Measurements from ENCODE around the gene RPL29. TPM values are rescaled to one million over a fixed set of nuclear protein-coding genes. Genes with fewer than 3 reads are reported as not detected.

Gene RPL29
- total and polyA plus RNA-seq, 2 of the 13 experiments (the other 11 are each of a cell fraction or from before 2014, with no cell fraction given) = 1,348 to 2,263 TPM

DNA sequence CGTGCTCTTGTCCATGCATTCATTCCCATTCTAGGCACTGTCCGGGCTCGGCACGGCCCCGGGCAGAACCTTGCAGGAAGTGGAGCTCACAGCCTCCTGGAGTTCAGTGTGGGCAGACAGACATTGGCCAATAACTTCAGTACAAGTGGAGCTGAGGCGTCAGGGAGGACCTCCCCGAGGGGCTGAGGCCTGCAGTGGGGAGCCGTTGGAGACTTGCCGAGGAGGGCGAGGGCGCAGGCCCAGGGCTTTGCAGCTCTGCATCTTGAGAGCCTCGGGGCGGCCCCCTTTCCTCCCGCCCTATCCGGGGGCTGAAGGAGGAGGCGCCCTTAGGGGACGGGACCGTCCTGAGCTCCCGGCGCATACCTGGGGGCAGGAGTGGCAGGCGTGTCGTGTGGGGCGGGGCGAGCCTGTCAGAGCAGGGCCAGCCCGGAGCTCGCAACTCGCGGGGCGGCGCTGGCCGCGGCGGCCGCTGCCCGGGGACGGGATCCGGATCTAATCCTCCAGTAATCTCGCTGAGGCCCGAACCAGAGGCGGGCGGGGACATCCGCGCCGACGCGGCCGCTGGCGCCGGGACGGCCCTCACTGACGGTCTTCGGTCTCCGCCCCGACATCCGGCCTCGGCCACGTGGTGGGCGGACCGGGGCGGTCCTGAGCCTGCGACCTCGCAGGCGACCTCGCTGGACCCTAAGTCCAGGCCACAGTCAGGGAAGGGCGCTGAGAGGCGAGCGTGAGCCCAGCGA lies 12.7 kb downstream of the RPL29 start, which contains the start of gene ACY1 (continued):
- TF ChIP-seq BHLHE40 (IDR thresholded peaks at IDR 0.05; ENCODE audit: low read length) (peak; percentile 39; the same call in 1 of the 2 replicates), ZKSCAN8 (CRISPR knock-in tag; IDR thresholded peaks at IDR 0.05; ENCODE audit: borderline replicate concordance) (peak; percentile 79; the same call in 1 of the 2 replicates), NR2F6 (IDR thresholded peaks at IDR 0.05) (peak; percentile 78), NR2F6 (CRISPR knock-in tag; IDR thresholded peaks at IDR 0.05) (peak; percentile 97), ZFX (CRISPR knock-in tag; IDR thresholded peaks at IDR 0.05; ENCODE audit: low read depth) (peak; percentile 90), ZNF136 (CRISPR knock-in tag; IDR thresholded peaks at IDR 0.05; ENCODE audit: low read depth) (no peak; the same call in none of the 2 replicates), ZNF703 (CRISPR knock-in tag; IDR thresholded peaks at IDR 0.05; ENCODE audit: borderline replicate concordance) (peak; percentile 16; the same call in 1 of the 2 replicates), CHD2 (IDR thresholded peaks at IDR 0.05; ENCODE audit: low read depth, low read length) (peak; percentile 53), ZNF101 (CRISPR knock-in tag; IDR thresholded peaks at IDR 0.05; ENCODE audit: borderline replicate concordance, low read depth) (peak; percentile 94), NFATC3 (CRISPR knock-in tag; IDR thresholded peaks at IDR 0.05) (no peak), FOXA3 (CRISPR knock-in tag; IDR thresholded peaks at IDR 0.05) (peak; percentile 78), EHMT2 (IDR thresholded peaks at IDR 0.05; ENCODE audit: borderline replicate concordance, low read depth, low read length) (no peak), HMG20B (CRISPR knock-in tag; conservative IDR thresholded peaks at IDR 0.05) (no peak), ELF1 (CRISPR knock-in tag; IDR thresholded peaks at IDR 0.05) (peak; percentile 13; the same call in 1 of the 2 replicates), MTA1 (CRISPR knock-in tag; IDR thresholded peaks at IDR 0.05; ENCODE audit: borderline replicate concordance) (peak; percentile 82; the same call in 1 of the 2 replicates), KLF16 (CRISPR knock-in tag; IDR thresholded peaks at IDR 0.05) (peak in 1 of 2 experiments; percentile 76; a peak in 2 of 4 replicates), MED8 (CRISPR knock-in tag; IDR thresholded peaks at IDR 0.05; ENCODE audit: insufficient replicate concordance) (peak; percentile 36), ZNF501 (CRISPR knock-in tag; IDR thresholded peaks at IDR 0.05) (peak; percentile 93), ZBTB3 (CRISPR knock-in tag; IDR thresholded peaks at IDR 0.05; ENCODE audit: borderline replicate concordance, low read depth) (peak; percentile 94), ZNF558 (CRISPR knock-in tag; IDR thresholded peaks at IDR 0.05; ENCODE audit: borderline replicate concordance) (no peak), U2AF2 (IDR thresholded peaks at IDR 0.05; ENCODE audit: low read depth, low read length) (no peak), NRL (CRISPR knock-in tag; IDR thresholded peaks at IDR 0.05; ENCODE audit: borderline replicate concordance) (no peak; the same call in 1 of the 2 replicates), ZNF879 (CRISPR knock-in tag; IDR thresholded peaks at IDR 0.05) (no peak), ZNF749 (CRISPR knock-in tag; IDR thresholded peaks at IDR 0.05; ENCODE audit: borderline replicate concordance) (peak; percentile 96), MTA3 (CRISPR knock-in tag; IDR thresholded peaks at IDR 0.05) (no peak), NKX3-1 (CRISPR knock-in tag; IDR thresholded peaks at IDR 0.05) (peak; percentile 54; the same call in 1 of the 2 replicates), HOXD1 (CRISPR knock-in tag; IDR thresholded peaks at IDR 0.05) (peak; percentile 78), ZC3H4 (CRISPR knock-in tag; IDR thresholded peaks at IDR 0.05; ENCODE audit: borderline replicate concordance) (no peak), TARDBP (CRISPR knock-in tag; IDR thresholded peaks at IDR 0.05) (peak; percentile 73), ESRRA (CRISPR knock-in tag; IDR thresholded peaks at IDR 0.05; ENCODE audit: low read depth) (peak; percentile 97; the same call in 1 of the 2 replicates), MED13 (CRISPR knock-in tag; IDR thresholded peaks at IDR 0.05) (peak; percentile 76; the same call in 1 of the 2 replicates), NR3C1 (CRISPR knock-in tag; IDR thresholded peaks at IDR 0.05) (no peak)
- TF ChIP-seq, protein P1, sequence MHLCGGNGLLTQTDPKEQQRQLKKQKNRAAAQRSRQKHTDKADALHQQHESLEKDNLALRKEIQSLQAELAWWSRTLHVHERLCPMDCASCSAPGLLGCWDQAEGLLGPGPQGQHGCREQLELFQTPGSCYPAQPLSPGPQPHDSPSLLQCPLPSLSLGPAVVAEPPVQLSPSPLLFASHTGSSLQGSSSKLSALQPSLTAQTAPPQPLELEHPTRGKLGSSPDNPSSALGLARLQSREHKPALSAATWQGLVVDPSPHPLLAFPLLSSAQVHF (CRISPR knock-in tag; IDR thresholded peaks at IDR 0.05) = peak; percentile 91; the same call in 1 of the 2 replicates

All from HepG2 (cell line).